Myocyte (in vitro differentiated cells): Measurements from ENCODE around the gene SNX21. TPM values are rescaled to one million over a fixed set of nuclear protein-coding genes. Genes with fewer than 3 reads are reported as not detected.
"Not testable (repeated sequence)": the region's sequence is repeated elsewhere in the genome, so short reads cannot be mapped to it uniquely, and the experiment has no call there.

Source experiments
- DNase-seq: peaks from one replicate; pipeline ENCODE4 v3.0.0-alpha.2; 2012; ENCODE audit warnings: low read depth
- total RNA-seq: library from RNA; depleted of rRNA; stranded (reverse); fragments of >200 nt; gene quantifications from 2 replicates; pipeline ENCODE4 v1.2.3, GENCODE V29; 2014

SNX21 gene
- total RNA-seq, 1 donor from 2014 or later = 131 TPM

- DNase-seq = peak; percentile 67
These were observed 10.7 kb upstream of the SNX21 start for GRCh38 chr20:45822857-45823256.

DNA sequence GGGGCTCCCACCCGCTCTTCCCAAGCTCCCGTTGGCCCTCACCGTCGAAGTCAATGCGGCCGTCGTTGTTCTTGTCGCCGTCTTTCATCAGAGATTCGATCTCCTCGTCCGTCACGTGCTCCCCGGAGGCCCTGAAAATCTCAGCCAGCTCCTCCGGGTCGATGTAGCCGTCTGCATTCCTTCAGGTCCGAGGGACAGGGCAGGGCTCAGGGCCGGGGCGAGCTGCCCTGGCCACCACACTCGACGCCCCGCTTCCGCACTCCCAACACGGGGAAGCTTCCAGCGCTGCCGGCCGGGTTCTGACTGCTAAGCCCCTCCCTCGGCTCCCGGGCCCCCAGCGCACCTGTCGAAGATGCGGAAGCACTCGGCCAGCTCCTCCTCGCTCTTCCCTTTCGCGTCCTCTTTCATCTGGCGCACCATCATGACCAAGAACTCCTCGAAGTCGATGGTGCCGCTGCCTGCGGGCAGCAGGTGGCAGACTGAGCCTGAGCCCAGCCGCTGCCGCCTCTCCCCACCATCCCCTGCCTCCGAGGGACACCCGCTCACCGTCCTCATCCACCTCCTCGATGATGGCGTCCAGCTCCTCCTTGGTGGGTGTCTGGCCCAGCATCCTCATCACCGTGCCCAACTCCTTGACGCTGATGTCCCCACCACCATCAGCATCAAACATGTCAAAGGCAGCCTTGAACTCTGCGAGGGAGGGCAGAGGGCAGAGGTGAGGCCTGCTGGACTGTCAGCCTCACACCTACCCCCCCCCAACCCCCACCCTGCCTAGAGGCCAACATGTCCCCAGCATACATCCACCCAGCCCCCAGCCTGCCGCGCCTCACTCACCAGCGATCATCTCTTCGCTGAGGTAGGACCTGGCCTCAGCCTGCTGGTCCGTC, 9.4 kb upstream of the SNX21 start:
- DNase-seq = peak; percentile 54

GRCh38 chr20:45826381-45827019, 7.1 kb upstream of the SNX21 start:
- DNase-seq = peak; percentile 98

GRCh38 chr20:45827030-45827652, 6.5 kb upstream of the SNX21 start, which contains the start of gene TNNC2:
Gene TNNC2 (minus strand): TSS chr20:45827312. CDS start chr20:45827248, 64 bp downstream.
- DNase-seq = peak; percentile 84

DNA sequence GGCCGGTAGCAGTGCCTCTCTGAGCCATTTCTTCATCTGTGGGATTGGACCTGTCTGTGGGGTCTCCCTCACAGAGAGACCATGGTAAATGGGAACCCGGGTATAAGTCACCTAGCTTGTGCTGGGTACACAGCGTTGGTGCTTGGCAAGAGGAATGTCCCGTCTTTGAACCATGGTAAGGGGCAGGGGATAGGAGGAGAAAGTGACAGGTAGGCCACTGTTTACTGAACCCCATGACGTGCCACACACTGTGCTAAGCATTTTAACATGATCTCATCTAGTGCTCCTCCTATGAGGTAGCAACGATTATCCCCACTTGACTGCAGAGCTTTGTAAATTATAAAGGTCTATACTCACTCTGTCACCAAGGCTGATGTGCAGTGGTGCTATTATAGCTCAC, 5.9 kb upstream of the SNX21 start:
- DNase-seq = no peak

- DNase-seq = peak; percentile 99
These were observed 5.0 kb upstream of the SNX21 start for GRCh38 chr20:45828589-45828988.

DNA sequence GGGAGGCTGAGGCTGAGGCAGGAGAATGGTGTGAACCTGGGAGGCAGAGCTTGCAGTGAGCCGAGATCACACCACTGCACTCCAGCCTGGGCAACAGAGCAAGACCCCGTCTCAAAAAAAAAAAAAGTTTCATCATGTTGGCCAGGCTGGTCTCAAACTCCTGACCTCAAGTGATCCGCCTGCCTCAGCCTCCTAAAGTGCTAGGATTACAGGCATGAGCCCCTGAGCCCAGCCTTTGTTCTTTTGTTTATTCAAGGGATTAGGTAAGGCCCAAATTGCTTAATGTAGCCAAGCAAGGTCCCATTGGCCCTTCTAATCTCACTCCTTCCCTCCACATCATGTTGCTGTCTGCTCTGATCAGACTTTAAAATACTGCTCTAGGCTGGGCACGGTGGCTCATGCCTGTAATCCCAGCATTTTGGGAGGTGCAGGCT, 3.9 kb upstream of the SNX21 start:
- not testable (repeated sequence) for DNase-seq

DNA sequence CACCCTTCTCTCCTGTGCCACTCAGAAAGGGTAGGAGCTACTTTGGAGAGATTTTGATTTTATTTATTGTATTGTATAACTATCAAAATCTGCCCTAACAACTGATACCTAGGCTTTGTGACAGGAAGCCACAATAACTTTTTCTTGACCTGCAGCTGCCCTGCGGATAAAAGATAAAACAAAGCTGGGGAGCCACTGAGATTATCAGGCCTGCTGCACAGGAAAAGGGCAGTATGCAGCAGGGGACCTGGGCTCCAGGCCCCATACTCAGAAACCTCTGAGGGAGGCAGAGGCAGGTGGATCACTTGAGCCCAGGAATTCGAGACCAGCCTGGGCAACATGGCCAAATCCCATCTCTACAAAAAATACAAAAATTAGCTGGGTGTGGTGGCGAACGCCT, 980 bp upstream of the SNX21 start:
- DNase-seq = no peak

GRCh38 chr20:45833883-45834796, 541 bp downstream of the SNX21 start:
- DNase-seq = peak; percentile 84

GRCh38 chr20:45834797-45835161, 1.2 kb downstream of the SNX21 start:
- DNase-seq = no peak

GRCh38 chr20:45835329-45835765, 1.7 kb downstream of the SNX21 start:
- no peak for DNase-seq

GRCh38 chr20:45835825-45836224, 2.2 kb downstream of the SNX21 start:
- DNase-seq = peak; percentile 83

DNA sequence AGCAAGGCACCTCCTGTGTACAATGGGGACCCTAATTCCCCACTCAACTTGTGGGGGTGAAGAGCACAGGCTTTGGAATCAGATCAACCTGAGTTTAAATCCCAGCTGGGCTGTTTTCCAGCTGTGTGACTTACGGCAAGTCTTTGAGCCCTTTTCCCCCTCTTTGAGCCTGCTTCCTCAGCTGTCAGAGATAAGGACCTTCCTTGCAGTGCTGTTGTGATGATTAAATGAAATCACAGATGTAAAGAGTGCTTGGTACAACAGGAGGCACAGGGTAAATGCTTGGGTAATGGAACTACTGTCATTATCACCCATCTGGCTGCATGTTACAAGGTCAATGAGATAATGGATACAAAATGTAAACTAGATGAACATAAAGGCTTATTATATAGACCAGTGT, 3.2 kb downstream of the SNX21 start:
- DNase-seq = no peak

GRCh38 chr20:45840700-45841198, 7.2 kb downstream of the SNX21 start:
- DNase-seq = peak; percentile 38

DNA sequence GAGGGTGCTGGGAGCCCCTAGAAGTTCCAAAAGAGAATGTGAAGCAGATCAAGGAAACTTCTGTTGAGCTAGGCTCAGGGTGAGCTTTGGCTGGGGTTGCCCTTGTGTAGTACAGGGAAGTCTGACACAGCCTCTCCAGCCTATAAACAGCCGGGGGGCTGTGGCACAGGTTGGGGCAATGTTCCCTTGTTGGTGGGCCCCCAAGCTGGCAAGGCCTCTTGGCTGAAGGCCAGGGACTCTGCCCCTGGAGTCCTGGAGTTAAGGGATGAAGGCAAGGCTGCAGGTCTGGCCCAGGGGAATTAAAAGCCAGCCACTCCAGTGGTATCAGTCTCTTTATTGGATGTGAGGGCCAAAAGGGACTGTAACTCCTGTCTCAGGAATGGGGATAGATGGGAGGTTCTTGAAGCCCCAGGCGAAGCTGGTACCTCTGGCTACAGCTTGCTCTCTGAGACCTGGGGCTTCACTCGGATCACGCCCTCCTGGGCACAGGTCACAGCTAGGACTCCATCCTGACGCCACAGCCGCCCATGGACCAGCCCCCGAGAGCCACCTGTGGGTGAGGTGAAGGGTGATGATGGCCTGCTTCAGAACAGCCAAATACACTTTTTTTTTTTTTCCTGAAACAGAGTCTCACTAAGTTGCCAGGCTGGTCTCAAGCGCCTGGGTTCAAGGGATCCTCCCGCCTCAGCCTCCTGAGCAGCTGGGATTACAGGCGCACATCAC, 8.0 kb downstream of the SNX21 start:
- DNase-seq = no peak

- peak; percentile 54 for DNase-seq
These were observed 8.7 kb downstream of the SNX21 start for GRCh38 chr20:45842169-45842812.

DNA sequence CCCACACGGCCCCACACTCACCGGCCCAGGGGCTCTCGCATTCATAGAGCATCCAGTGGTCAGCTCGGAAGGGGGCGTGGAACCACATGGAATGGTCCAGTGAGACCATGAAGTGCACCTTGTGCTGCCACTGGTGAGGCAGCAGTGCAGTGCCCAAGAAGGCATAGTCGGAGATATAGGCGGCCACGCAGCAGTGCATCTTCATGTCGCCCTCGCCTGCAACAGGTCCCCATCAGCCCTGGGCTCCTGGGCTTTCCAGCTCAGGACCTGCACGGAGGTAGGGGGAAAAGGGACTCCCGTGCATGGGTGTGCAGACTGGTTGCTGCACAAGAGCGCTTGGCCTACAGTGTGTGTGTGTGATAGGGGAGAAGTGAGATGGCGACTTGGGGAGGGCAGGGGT, 9.9 kb downstream of the SNX21 start:
- no peak for DNase-seq

DNA sequence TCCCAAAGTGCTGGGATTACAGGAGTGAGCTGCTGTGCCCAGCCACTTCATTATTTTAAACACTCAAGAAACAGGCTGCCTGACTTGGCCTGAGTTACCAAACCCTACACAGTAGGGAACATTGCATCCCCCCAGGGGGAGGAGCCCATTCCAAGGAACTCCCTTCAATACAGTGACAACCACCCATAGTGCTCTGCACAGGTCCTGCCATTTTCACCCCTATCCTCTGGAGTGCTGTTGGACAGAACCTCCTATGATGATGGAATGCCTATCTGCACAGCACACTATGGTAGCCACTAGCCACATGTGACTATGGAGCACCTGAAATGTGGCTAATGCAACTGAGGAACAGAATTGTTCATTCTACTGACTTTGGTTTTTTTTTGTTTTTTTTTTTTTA, 11.9 kb downstream of the SNX21 start:
- no peak for DNase-seq

DNA sequence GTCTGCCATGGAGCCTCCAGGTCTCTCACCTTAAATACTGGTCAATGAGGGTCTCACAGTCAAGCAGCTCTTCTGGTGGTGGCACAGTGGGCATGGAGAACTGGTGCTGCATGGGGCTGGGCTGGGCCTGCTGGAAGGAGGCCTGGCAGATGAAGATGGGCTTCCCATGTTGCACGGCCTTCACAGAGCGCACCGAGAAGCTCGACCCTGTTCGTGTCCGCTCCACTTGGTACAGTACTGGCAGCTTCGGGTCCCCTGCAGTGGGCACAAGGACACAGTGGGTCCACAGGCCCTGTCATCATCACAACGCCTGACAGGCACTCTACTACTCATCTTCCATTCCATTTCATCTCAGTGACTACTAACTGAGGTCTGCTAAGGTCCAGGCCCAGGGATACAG, 14.8 kb downstream of the SNX21 start:
- DNase-seq = no peak
